ENCODE data around the gene AVPR1A.
A peak's percentile ranks its signal among the peaks of the same experiment; 100 is the strongest.
"Not testable (repeated sequence)": the region's sequence is repeated elsewhere in the genome, so short reads cannot be mapped to it uniquely, and the experiment has no call there.

The AVPR1A gene

GRCh38 chr12:63150713-63151622 lies at the start of gene AVPR1A:
TSS of gene AVPR1A (minus strand) at chr12:63151201. CDS start at chr12:63150836, 365 bp downstream.
- peak in 1 of 14 donors; percentile 2 for DNase-seq

DNA sequence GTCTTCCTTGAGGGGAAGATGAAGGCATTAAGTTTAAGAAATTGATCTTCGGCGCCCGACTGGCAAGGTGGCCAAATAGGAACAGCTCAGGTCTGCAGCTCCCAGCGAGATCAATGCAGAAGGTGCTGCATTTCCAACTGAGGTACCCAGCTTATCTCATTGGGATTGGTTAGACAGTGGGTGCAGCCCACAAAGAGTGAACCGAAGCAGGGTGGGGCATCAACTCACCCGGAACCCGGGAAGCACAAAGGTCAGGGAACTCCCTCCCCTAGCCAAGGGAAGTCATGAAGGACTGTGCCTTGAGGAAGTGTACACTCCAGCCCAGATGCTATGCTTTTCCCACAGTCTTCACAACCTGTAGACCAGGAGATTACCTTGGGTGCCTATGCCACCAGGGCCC lies 45.2 kb upstream of the AVPR1A start:
- DNase-seq, result no peak

GRCh38 chr12:63179224-63179623 lies 28.2 kb upstream of the AVPR1A start:
- no peak for DNase-seq

- no peak for DNase-seq
Observed at GRCh38 chr12:63170321-63170720, 19.3 kb upstream of the AVPR1A start.

- DNase-seq, result not testable (repeated sequence)
Observed at GRCh38 chr12:63167741-63168140, 16.7 kb upstream of the AVPR1A start.

DNA sequence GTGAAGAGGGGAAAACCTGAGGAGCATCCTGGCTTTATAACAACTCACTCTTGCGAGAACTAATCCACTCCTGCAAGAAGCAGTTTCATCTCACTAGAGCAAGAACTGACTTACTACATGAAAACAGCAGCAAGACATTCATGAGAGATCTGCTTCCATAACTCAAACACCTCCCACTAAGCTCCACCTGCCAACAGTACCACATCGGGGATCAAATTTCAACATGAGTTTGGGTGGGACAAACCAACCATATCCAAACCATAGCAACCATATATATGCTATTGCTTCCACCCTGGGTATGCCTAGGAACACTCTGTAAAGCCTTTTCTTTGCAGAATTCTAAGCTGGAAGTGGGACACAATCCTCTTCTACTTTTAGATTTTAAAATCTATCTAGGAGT lies 13.9 kb upstream of the AVPR1A start:
- no peak for DNase-seq

- no peak for DNase-seq
Observed at GRCh38 chr12:63163541-63163940, 12.5 kb upstream of the AVPR1A start.

- DNase-seq, result no peak
Observed at GRCh38 chr12:63155375-63155774, 4.4 kb upstream of the AVPR1A start.

- no peak for DNase-seq
Observed at GRCh38 chr12:63154560-63154959, 3.6 kb upstream of the AVPR1A start.

GRCh38 chr12:63152321-63152700 lies 1.3 kb upstream of the AVPR1A start:
- no peak for DNase-seq

DNA sequence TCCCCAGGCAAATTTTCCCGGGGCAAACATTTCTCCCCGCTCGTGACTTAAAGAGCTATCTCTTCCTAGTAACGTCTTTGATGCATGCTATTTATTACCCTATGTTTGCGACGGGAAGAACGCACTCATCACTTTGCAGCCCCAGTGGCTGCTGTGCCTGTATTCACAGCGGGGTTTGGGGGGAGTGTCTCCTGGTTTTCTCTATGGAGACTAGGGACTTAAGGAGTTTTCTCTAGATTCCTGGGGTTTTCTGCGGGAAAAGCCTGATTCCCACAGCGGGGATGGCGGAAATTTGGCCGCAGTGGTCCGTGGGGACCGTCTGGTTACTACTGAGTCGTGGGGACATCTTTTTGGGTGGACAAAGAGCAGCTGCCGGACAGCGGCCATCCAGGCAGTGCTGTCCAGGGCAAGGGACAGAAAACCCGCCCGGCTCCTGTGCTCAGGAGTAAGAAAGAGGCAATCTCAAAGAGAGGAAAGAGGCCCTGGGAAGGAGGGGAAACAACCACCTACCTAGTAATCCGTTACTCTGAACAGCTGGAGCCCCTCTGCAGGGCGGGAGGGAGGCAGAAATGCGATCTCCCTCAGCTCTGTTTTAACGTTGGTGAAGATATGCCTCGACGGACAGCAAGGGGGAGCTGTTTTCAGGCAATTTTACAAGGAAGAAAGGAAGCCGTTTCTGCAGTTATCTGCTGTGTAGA lies 771 bp upstream of the AVPR1A start:
- DNase-seq, result peak in 6 of 14 donors; percentile 9 to 65 (median 23)

DNA sequence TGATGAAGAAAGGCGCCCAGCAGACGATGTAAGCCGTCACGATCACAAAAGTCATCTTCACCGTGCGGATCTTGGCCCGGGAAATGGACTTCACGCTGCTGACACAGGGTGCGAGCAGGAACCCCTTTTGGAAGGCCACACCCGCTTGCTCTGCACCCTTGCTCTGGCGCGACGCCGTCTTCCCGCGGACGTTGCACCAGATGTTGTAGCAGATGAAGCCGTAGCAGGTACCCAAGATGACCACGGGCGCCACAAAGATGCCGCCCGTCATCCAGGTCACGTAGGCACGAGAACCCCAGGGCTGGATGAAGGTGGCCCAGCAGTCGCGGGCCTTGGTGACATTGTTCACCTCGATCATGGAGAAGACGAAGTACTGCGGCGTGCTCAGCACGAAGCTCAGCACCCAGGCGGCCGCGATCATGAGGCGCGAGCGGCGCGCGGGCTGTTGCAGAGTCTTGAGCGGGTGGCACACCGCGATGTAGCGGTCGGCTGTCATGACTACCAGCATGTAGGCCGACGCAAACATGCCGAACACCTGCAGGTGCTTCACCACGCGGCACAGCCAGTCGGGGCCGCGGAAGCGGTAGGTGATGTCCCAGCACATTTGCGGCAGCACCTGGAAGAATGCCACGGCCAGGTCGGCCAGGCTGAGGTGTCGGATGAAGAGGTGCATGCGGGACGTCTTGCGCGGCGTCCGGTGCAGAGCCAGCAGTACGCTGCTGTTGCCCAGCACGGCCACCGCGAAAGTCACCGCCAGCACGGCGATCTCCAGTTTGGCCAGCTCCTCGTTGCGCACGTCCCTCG lies 890 bp downstream of the AVPR1A start:
- DNase-seq, result peak in 1 of 14 donors; percentile 3

GRCh38 chr12:63144556-63144955 lies 6.4 kb downstream of the AVPR1A start:
- no peak for DNase-seq

GRCh38 chr12:63138488-63138887 lies 12.5 kb downstream of the AVPR1A start:
- DNase-seq, result no peak

GRCh38 chr12:63133981-63134380 lies 17.0 kb downstream of the AVPR1A start:
- DNase-seq, result no peak

DNA sequence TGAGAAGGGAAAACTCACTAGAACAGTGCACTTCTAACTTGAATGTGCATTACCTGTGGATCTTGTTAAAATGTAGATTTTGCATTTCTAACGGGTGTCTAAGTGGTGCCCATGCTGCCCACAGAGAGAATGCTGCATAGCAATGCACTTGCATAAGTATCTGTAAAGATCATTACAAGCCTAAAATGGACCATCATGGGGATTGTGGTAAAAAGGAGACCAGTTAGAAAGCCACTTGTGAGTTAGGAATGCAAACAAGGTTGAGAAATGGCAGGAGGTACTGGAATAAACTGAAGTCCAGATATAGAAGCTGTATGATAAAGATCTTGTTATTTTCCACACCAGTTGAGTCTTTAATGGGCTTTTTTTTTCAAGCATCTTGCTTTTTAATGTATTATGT lies 18.8 kb downstream of the AVPR1A start:
- DNase-seq, result no peak

DNA sequence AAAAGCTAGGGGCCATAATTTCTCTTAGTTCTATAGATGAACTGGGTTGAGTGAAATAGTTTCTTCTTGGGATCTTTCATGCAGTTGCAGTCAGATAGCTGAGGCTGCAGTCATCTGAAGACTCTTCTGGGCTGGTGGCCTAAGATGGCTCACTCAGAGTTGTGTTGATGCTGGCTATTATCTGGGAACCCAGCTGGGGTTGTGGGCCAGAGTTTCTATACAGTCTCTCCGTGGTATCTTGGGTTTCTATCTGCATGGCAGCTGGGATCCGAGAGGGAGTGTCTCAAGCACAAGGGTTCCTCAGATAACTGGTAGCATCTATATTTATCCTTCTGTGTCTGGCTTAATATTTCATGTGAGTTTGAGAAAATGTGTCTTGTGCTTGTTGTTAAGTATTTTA lies 21.1 kb downstream of the AVPR1A start:
- no peak for DNase-seq

GRCh38 chr12:63124778-63125177 lies 26.2 kb downstream of the AVPR1A start:
- DNase-seq, result no peak

GRCh38 chr12:63103494-63104131 lies 47.4 kb downstream of the AVPR1A start:
- no peak for DNase-seq

GRCh38 chr12:63101920-63102319 lies 49.1 kb downstream of the AVPR1A start:
- no peak for DNase-seq

- no peak for DNase-seq
Observed at GRCh38 chr12:63098851-63099250, 52.1 kb downstream of the AVPR1A start.

DNA sequence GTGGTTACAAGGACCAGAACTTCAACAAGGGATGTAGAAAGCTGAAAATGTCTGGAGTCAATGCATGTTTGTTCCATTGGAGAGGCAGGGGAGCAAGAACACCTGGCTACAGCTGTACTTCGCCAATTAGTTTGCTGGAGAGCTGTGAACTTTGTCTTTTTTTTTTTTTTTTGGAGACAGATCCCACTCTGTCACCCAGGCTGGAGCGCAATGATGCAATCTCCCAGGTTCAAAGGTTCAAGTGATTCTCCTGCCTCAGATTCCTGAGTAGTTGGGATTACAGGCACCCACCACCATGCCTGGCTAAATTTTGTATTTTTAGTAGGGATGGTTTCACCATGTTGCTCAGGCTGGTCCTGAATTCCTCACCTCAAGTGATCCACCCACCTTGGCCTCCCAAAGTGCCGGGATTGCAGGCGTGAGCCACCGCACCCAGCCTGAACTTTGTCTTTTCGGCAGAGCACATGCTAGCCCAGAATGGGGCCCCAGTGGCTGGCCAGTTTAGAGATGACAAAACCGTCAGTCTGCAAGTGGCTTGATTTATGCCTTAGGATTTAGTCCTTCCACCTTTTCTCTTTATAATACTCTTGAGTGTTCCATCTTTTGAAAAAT lies 55.5 kb downstream of the AVPR1A start:
- DNase-seq, result no peak

Measured in C1 segment of cervical spinal cord (tissue), 14 donors.